Small intestine (tissue), 7 donors: Measurements from ENCODE around the gene SAMD5. TPM values are rescaled to one million over a fixed set of nuclear protein-coding genes. Genes with fewer than 3 reads are reported as not detected.

Source experiments
- DNase-seq, 2 donors: peaks; one replicate each; pipeline versions ENCODE4 v3.0.0 to v3.0.0-alpha.2; 2013
- FAIRE-seq: peaks from 2 replicates; lab custom pipeline; 2012; peaks lifted over from hg19 to GRCh38; lab: Jason Lieb, UNC
- H3K27ac ChIP-seq, 3 donors: one replicate each; pipeline ENCODE4 v1.5.1; 2013; ENCODE audit warnings: low read length in 2 of 3, mild to moderate bottlenecking in 2 of 3, control low read depth in 1 of 3, inconsistent platforms in 1 of 3, low read depth in 1 of 3, moderate library complexity in 1 of 3
- H3K27me3 ChIP-seq, 3 donors: one replicate each; pipeline ENCODE4 v1.6.1; 2013; ENCODE audit warnings: low read length in 3 of 3, inconsistent platforms in 1 of 3; ENCODE audit not compliant: control insufficient read depth in 3 of 3, insufficient read depth in 3 of 3
- H3K36me3 ChIP-seq, 3 donors: one replicate each; pipeline ENCODE4 v1.6.1; 2013; ENCODE audit warnings: low read length in 3 of 3, inconsistent platforms in 1 of 3, low read depth in 1 of 3, mild to moderate bottlenecking in 1 of 3, moderate library complexity in 1 of 3; ENCODE audit not compliant: control insufficient read depth in 3 of 3, insufficient read depth in 2 of 3
- H3K4me1 ChIP-seq, 3 donors: one replicate each; pipeline ENCODE4 v1.6.1; 2013; ENCODE audit warnings: low read length in 2 of 3, inconsistent platforms in 1 of 3, low read depth in 1 of 3, mild to moderate bottlenecking in 1 of 3, moderate library complexity in 1 of 3; ENCODE audit not compliant: control insufficient read depth in 3 of 3, insufficient read depth in 2 of 3
- H3K4me3 ChIP-seq, 3 donors: one replicate each; pipeline ENCODE4 v1.5.1; 2013; ENCODE audit warnings: low read length in 3 of 3, control low read depth in 1 of 3, inconsistent platforms in 1 of 3, low read depth in 1 of 3, mild to moderate bottlenecking in 1 of 3, moderate library complexity in 1 of 3
- H3K9me3 ChIP-seq, 2 donors: one replicate each; pipeline ENCODE4 v1.6.1; 2013; ENCODE audit warnings: low read depth in 1 of 2, low read length in 1 of 2; ENCODE audit not compliant: control insufficient read depth in 2 of 2, insufficient read depth in 1 of 2
- WGBS, 3 donors: extraction: QIAGEN DNeasy Blood & Tissue Kit; methylation state at CpG; one replicate each; pipeline ENCODE4 v1.1.7; 2013; 5-methylcytosine and 5-hydroxymethylcytosine counted together
- polyA plus RNA-seq, 4 donors: library from polyadenylated mRNA; stranded (reverse) in 3 of 4; unstranded in 1 of 4; fragments of 200-250 nt in 3 of 4; fragments of 120-200 nt in 1 of 4; gene quantifications; one replicate each; pipeline versions ENCODE4 v1.2.1 to v1.2.3, GENCODE V29; 2013
- donor health status: healthy with polysubstance abuse.
- donor health status: control.
- donor health status: control.
- donor health status: Bipolar disorder and iron deficiency.
- donor health status: healthy.

The SAMD5 gene
- polyA plus RNA-seq, 4 donors, result 0.67 to 29.7 (median 4.9) TPM

GRCh38 chr6:147618457-147618856, 110.0 kb downstream of the SAMD5 start:
- H3K9me3 ChIP-seq, result peaks cover 0 to 8% of the 10 kb centered on the region in 2 donors
- H3K4me1 ChIP-seq, result no peaks in the 10 kb centered on the region
- no peak overlapping the region for H3K4me3 ChIP-seq
- no peaks in the 10 kb centered on the region for H3K36me3 ChIP-seq
- H3K27ac ChIP-seq, result no peak overlapping the region
- WGBS, 3 donors, result 90 to 94% (median 93%) methylated on average over 6 of the region's 6 CpGs
- no peaks in the 10 kb centered on the region for H3K27me3 ChIP-seq
- FAIRE-seq (no peak), DNase-seq (no peak)

- no peaks in the 10 kb centered on the region for H3K4me1 ChIP-seq
- H3K9me3 ChIP-seq, result peaks cover 0 to 8% of the 10 kb centered on the region in 2 donors
- H3K27me3 ChIP-seq, result no peaks in the 10 kb centered on the region
- no peak for DNase-seq
- 84 to 95% (median 92%) methylated on average over 6 of the region's 6 CpGs for WGBS, 3 donors
- no peak overlapping the region for H3K4me3 ChIP-seq
- no peak overlapping the region for H3K27ac ChIP-seq
- no peaks in the 10 kb centered on the region for H3K36me3 ChIP-seq
- FAIRE-seq, result no peak
Observed at GRCh38 chr6:147618927-147619326, 110.4 kb downstream of the SAMD5 start.
